ENCODE data around the gene IFI16.

GRCh38 chr1:158969855-158970254 lies 39.9 kb upstream of the IFI16 start:
- TF ChIP-seq CTCF (IDR thresholded peaks at IDR 0.05; ENCODE audit: extremely low read depth in 1 of 2, insufficient read depth in 1 of 2, low read depth in 1 of 2, low read length in 2 of 2) (no peak), EZH2 (IDR thresholded peaks at IDR 0.05; ENCODE audit: borderline replicate concordance, low read depth, low read length, severe bottlenecking) (no peak), POLR2A (IDR thresholded peaks at IDR 0.05; ENCODE audit: low read depth, low read length) (no peak), MAX (IDR thresholded peaks at IDR 0.05; ENCODE audit: insufficient read depth, insufficient read length) (no peak), POLR2AphosphoS5 (IDR thresholded peaks at IDR 0.05; ENCODE audit: insufficient read depth, low read depth, low read length) (no peak)

Data from endothelial cell of umbilical vein (primary cell).